HL-60/S4 (cell line): ENCODE data around the gene TRIP10.
"Not testable (repeated sequence)": the region's sequence is repeated elsewhere in the genome, so short reads cannot be mapped to it uniquely, and the experiment has no call there.

Experiments
- in situ Hi-C: fragments of 300-500 bp; cut with MboI; formaldehyde crosslinking; loops from 2 replicates; pipeline ENCODE4 v1.14.3; 2022; ENCODE audit warnings: low sequenced_read_pairs

The TRIP10 gene

DNA sequence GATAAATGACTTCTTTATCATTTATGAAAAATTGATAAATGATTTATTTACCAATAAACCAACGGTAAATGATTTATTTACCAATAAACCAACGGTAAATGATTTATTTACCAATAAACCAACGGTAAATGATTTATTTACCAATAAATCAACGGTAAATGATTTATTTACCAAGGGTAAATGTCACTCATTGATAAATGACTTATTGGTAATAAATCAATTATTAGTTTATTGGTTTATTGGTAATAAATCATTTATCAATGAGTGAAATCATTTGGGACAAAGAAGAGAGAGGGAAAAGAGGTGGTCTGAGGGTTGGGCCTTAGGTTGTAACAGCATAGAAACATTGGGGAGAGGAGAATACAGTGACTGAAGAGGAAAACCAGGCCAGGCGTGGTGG lies 54.5 kb downstream of the TRIP10 start:
- in situ Hi-C loops, result no loop called here

DNA sequence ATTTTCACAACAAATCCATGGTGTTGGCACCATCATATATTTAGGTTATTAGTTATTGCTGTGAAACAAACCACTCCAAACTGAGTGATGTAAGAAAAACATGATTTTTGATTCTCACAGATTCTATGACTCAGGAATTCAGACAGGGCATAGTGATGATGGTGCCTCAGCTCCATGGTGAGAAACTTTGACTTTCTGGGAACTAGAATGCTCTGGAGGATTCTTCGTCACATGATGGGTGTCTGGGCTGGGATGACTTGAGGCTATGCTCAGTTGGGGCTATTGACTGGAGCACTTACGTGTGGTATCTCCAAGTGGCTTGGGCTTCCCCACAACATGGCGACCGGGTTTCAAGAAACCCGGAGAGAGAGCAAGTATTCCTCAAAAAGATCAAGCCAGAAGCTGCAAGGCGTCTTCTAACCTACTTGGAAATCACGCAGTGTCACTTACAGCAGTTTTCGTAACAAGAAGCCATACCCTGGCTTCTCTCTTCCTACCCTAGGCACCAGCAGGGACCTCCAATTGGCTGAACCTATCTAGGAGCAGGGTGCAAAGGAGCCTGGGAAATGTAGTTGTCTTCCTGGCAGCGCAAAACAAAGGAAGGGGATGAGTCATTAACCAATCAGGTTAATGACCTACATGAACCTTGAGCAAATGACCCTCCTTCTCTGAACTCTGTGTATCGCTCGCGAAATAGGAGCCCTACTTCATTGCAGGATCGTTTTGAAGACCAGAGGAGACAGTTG lies 55.4 kb downstream of the TRIP10 start:
- in situ Hi-C loops, result no loop called here

DNA sequence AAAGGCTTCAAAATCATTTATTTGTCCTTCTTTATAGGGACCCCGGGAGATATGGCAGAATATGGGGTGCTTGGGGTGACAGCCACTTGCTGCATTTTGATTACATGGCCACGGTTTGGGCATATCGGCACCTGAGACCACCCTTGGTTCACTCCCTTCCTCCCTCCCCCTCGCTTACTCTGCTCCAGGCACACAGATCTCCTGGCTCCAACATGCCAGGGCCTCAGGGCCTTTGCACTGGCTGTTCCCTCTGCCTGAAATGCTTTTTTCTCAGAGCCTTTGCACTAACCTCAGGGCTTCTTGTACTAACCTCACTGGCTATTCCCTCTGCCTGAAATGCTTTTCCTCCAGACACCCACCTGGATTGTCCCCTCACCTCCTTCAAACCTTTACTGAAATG lies 56.8 kb downstream of the TRIP10 start:
- in situ Hi-C loops, result no loop called here

DNA sequence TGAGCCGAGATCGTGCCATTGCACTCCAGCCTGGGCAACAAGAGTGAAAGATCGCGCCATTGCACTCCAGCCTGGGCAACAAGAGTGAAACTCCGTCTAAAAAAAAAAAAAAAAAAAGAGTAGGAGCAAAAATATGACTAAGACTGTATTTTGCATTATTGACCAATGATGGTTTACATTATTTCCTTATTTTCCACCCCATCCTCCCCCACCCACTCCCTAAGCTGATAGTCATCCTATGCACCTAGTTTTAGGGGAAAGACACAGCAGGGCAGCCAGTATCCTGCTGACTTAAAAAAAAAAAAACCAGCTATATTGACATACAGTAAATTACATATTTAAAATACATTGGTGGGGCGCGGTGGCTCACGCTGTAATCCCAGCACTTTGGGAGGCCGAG lies 58.2 kb downstream of the TRIP10 start:
- in situ Hi-C loops, result no loop called here

DNA sequence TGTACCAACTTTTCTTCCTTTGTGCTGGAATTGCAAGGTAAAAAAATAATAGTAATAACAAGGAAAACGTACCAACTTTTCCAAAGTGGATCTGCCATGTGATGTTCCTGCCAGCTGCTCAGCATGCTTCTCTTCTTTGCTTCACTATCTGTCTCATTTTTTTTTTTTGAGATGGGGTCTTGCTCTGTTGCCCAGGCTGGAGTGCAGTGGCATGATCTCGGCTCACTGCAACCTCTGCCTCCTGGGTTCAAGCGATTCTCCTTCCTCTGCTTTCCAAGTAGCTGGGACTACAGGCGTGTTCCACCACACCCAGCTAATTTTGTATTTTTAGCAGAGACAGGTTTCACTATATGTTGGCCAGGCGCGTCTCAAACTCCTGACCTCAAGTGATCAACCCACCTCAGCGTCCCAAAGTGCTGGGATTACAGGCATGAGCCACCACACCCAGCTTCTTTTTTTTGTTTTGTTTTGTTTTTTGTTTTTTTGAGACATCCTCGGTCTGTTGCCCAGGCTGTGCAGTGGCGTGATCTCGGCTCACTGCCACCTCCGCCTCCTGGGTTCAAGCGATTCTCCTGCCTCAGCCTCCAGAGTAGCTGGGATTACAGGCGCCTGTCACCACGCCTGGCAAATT lies 60.8 kb downstream of the TRIP10 start:
- in situ Hi-C loops, result not testable (repeated sequence)

DNA sequence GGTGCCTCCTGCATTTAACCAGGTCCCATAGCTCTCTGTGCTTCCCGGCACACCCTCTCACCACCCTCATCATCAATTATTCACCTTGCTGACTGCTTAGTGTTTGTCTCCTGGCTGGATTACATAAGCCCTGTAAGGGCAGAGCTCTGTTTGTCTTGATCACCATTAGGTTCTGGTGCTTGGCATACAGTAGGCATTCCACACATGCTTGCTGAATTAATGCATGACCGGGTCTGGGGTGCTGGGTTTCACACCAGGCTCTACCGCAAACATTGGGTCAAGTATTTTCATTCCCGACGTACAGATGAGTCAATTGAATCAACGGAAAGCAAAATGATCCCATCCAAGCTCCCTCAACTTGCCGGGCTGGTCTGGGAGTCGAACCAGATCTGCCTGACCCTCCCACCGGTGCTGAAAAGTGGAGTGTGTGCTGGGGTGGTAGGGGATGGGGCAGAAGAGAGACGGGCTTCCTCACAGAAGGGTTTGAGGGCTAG lies 61.6 kb downstream of the TRIP10 start:
- in situ Hi-C loops, result no loop called here
